22Rv1 (cell line): ENCODE measurements around the gene PUS1.
"Not testable (repeated sequence)": the region's sequence is repeated elsewhere in the genome, so short reads cannot be mapped to it uniquely, and the experiment has no call there.

Source experiments
- ZFX ChIP-seq: fragments of 450-650 bp; IDR thresholded peaks from 2 replicates; pipeline ENCODE4 v1.6.1; 2017; ENCODE audit warnings: antibody characterized with exemption, borderline replicate concordance
- TF ChIP-seq, protein P1 (sequence below): fragments of 450-650 bp; IDR thresholded peaks from 2 replicates; pipeline ENCODE4 v1.5.1; 2017; ENCODE audit warnings: mild to moderate bottlenecking

DNA sequence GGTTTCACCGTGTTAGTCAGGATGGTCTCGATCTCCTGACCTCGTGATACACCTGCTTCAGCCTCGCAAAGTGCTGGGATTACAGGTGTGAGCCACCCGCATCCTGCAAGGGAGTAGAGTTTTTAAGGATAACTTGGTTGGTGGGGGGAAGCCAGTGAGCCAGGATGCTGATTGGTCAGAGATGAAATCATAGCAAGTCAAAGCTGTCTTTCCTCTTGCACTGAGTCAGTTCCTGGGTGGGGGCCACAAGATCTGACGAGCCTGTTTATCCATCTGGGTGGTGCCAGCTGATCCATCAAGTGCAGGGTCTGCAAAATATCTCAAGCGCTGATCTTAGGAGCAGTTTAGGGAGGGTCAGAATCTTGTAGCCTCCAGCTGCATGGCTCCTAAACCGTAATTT is 44.0 kb upstream of the PUS1 start:
- TF ChIP-seq, protein P1, sequence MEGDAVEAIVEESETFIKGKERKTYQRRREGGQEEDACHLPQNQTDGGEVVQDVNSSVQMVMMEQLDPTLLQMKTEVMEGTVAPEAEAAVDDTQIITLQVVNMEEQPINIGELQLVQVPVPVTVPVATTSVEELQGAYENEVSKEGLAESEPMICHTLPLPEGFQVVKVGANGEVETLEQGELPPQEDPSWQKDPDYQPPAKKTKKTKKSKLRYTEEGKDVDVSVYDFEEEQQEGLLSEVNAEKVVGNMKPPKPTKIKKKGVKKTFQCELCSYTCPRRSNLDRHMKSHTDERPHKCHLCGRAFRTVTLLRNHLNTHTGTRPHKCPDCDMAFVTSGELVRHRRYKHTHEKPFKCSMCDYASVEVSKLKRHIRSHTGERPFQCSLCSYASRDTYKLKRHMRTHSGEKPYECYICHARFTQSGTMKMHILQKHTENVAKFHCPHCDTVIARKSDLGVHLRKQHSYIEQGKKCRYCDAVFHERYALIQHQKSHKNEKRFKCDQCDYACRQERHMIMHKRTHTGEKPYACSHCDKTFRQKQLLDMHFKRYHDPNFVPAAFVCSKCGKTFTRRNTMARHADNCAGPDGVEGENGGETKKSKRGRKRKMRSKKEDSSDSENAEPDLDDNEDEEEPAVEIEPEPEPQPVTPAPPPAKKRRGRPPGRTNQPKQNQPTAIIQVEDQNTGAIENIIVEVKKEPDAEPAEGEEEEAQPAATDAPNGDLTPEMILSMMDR: not testable (repeated sequence)
- TF ChIP-seq ZFX: not testable (repeated sequence)
